Esophagus squamous epithelium (tissue), 4 donors: Measurements from ENCODE around the gene BDKRB1.

Source experiments
- CTCF ChIP-seq, 6 experiments: fragments of 450-650 bp in 4 of 6; fragments of 200-600 bp in 2 of 6; sonication (generic) in 2 of 6; IDR thresholded peaks; one replicate each; pipeline ENCODE4 v1.5.1; 2016 to 2019; ENCODE audit warnings: antibody characterized with exemption in 6 of 6, mild to moderate bottlenecking in 4 of 6, moderate library complexity in 4 of 6
- POLR2A ChIP-seq, 4 donors: fragments of 450-650 bp; IDR thresholded peaks; one replicate each; pipeline ENCODE4 v1.6.1; 2017; ENCODE audit warnings: antibody characterized with exemption in 4 of 4, mild to moderate bottlenecking in 4 of 4, moderate library complexity in 3 of 4

- peak in 5 of 6 experiments; percentile 31 to 59 (median 42) for TF ChIP-seq CTCF (IDR thresholded peaks at IDR 0.05)
- TF ChIP-seq POLR2A (IDR thresholded peaks at IDR 0.05), result no peak
These were observed 41.0 kb downstream of the BDKRB1 start for GRCh38 chr14:96297000-96297399.
